Fibroblast of the conjunctiva (primary cell): Measurements from ENCODE around the gene TPI1.
"Not testable (repeated sequence)": the region's sequence is repeated elsewhere in the genome, so short reads cannot be mapped to it uniquely, and the experiment has no call there.

Experiments
- DNase-seq: peaks from one replicate; pipeline ENCODE4 v3.0.0-alpha.2; 2010; ENCODE audit warnings: low read depth

The TPI1 gene

DNA sequence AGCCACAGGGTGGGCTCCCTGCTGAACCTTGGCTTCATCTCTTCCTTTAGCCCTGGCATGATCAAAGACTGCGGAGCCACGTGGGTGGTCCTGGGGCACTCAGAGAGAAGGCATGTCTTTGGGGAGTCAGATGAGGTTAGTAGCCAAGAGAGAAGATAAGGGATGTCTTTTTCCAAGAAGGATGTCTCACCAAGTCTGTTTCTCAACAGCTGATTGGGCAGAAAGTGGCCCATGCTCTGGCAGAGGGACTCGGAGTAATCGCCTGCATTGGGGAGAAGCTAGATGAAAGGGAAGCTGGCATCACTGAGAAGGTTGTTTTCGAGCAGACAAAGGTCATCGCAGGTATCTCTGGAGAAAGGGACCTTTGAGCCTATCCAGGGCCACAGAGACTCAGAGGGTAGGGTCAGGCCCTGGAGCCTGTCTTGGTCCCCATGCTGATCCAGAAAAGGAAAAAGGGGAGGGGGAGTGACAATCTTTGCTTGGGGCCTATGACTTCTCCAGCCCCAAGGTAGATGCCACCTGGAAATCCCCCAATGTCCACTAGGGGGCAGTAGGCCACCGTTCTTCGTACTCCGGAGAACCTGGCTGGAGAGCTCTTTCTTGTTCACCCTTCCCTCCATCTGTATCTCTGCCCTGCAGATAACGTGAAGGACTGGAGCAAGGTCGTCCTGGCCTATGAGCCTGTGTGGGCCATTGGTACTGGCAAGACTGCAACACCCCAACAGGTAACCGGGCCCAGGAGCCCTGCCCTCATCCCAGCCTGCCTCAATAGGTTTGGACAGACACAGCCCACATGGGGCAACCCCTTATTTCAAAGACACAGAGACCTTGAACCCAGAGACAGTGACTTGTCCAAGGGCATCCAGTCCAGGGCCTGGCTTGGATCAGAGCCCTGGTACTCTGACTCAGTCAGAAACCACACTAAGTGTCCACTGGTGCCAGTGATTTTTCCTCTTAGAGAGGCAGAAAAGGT is 2.0 kb downstream of the TPI1 start:
- DNase-seq = no peak

DNA sequence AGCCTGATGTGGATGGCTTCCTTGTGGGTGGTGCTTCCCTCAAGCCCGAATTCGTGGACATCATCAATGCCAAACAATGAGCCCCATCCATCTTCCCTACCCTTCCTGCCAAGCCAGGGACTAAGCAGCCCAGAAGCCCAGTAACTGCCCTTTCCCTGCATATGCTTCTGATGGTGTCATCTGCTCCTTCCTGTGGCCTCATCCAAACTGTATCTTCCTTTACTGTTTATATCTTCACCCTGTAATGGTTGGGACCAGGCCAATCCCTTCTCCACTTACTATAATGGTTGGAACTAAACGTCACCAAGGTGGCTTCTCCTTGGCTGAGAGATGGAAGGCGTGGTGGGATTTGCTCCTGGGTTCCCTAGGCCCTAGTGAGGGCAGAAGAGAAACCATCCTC is 3.0 kb downstream of the TPI1 start:
- not testable (repeated sequence) for DNase-seq

DNA sequence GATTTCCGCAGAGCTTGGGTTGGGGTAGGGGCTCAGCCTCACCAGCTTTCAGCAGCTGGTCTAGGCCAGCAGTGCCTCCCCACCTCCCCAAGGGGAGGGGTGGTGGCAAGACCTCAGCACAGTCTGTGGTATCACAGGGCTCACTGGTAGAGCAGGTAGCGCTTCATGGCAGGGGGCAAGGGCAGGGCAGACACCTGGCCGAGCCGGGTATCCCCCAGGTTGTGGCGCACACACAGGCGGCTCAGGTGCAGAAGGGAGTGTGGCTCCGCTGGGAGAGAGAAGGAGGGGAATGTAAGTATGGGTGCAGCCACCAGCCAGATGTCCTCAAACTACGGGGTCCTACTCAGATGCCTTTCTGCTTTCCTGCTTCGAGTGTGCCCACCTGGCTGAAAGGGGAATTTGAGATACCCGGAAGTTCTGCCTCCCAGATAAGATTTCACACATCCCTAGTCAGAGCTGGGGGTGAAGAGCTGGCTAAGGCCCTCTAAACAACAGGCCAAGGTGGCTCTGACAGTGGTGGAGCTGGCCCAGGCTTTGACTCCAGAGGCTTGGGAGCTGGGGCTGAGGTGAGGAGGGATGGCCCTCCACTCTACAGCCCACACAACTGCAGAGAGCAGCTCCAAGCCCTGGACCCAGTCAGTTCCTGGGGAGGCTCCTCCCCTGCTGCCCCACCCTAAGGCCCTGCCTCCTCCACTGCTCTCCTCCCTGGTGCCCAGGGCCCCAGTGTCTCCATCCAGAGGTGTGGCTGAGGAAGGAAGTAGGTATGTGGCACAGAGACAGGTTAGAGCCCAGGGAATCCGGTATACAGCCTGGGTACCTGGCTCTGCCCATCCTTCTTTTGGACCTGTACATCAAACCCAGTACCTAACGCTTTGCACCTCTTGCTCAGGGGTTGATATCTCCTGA is 4.0 kb downstream of the TPI1 start:
- DNase-seq = no peak

DNA sequence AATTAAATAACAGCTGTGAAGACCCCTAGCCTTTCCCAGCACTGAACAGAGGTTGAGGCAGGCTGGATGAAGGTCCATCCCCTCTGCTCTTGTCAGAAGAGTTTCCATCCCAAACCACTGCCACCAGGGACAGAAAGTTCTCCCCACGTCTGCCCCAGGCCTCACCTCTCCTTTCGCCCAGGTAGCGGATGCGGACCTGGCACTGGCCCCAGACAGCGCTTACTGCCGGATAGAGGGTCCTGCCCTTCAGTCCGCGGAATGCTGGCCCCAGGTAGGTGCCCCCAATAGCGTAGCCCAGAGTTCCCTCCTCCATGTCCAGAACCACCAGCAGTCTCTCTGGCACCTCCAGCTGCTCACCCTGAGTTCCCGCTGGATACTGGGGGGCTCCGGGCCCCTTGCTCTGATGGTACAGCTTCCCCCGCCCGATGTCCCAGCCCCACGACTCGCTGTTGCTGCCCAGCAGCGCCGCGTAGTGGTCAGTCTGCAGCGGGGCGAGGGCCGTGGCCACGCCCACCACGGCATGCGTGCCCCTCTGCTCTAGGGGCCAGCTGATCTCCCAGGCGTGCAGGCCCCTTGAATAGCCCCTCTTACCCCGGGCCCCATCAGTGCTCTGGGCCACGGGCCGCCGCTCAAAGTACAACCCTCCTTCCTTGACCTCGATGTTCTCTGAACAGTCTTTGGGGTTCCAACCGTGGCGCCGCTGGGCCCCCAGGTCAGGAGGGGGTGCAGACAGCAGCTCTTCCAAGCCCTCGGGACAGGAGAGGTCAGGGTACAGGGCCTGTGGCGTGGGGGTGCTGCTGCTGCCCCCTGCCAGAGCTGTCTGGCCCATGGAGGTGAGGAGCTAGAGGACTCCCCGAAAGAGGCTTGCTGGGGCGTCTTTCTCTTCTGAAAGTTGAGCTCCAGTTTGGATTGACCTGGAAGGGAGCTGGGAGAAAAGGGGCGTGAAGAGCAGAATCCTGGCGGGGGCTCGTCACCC is 5.0 kb downstream of the TPI1 start:
- no peak for DNase-seq

DNA sequence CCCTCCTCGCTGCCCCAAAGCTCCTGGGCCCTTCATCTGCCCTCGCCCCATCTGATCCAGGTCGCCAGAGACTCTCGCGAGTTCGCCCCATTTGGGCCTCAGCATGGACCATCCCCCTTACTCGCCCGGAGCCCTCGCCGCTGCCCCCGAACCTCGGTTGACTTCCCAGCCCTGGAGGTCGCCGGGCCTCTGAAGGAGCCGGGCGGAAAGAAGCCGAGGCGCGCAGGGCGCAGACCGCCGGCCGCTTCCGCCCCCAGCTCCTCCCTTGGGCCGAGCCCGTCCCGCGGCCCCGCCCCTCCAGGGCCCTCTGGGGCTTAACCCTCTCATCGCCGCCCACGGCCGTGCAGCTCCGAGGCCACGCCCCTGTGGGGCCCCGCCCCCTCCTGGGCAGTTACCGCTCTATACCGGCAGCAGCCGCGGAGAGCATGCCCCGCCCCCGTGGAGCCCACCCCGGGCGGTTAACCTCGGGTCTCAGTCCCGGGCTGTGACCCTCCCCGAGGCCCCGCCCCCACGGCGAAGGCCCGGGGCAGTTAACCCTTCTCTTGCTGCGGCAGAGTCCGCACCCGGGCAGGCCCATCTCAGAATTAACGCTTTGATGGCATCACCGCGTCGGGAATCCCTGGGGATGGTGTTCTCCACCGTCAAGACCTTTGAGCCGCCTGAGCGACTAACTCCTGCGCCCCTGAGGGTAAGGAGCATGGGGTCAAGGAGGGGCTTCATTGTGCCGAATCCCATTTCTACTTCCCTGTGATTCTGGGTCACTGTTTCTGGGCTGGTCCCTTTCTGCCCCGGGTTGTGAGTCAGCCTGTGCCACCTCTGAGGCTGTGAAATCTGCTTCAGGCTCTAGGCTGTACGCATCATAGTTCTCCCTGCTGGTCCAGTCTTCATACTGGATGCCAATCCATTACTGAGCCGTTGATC is 6.0 kb downstream of the TPI1 start, which contains the start of gene SPSB2:
SPSB2 (minus strand) TSS at position 210 of the 921 bp plus-strand sequence. CDS start 402 bp downstream, outside the sequence.
- DNase-seq = peak; percentile 91

DNA sequence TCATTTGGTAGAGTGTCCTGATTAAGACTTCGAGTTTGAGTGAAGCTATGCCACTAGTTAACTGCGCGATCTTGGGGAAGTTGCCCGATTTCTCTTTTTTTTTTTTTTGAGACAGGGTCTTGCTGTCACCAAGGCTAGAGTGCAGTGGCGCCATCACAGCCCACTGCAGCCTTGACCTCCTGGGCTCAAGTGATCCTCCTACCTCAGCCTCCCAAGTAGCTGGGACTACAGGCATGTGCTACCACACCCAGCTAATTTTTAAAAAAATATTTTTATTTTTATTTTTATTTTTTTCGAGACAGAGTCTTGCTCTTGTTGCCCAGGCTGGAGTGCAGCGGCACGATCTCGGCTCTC is 6.7 kb downstream of the TPI1 start:
- DNase-seq = not testable (repeated sequence)

DNA sequence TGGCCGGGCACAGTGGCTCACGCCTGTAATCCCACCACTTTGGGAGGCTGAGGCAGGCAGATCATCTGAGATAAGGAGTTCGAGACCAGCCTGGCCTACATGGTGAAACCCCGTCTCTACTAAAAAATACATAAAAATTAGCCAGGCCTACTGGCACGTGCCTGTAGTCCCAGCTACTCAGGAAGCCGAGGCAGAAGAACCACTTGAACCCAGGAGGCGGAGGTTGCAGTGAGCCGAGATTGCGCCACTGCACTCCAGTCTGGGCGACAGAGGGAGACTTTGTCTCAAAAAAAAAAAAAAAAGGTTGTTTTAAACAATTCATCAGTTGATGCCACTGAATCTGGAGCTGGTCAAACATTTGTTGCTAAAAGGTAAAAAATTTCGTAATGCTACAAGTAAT is 12.5 kb downstream of the TPI1 start:
- not testable (repeated sequence) for DNase-seq

DNA sequence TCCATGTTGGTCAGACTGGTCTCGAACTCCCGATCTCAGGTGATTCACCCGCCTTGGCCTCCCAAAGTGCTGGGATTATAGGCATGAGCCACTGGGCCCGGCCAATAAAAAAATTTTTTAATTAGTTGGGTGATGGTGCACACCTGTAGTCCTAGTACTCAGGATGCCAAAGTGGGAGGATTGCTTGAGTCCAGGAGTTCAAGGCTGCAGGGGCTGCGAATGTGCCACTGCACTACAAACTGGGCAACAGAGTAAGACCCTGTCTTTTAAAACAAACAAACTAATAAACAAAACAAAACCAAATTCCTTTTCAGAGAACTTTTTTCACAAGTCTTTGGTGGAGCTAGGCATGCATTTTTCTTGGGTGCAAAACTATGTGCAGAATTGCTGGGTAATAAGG is 15.9 kb downstream of the TPI1 start:
- DNase-seq = no peak

DNA sequence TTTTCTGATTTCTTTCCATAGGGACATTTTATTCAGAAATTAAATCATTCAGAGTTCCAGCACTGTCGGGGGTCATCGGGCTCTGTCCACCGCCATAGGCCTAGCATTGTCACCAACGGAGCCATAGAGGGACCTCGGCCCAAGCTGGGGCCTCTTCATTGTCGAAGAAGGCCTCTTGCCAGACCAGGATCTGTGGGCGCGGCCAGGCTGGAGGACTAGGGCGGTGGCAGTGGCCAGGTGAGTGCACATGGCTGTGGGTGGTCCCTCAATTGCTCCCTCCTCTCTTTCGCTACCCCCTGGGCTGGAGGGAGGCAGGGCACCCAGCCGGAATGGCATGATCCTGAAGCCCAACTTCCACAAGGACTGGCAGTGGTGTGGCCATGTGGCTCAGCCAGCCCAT is 16.4 kb downstream of the TPI1 start:
- no peak for DNase-seq

DNA sequence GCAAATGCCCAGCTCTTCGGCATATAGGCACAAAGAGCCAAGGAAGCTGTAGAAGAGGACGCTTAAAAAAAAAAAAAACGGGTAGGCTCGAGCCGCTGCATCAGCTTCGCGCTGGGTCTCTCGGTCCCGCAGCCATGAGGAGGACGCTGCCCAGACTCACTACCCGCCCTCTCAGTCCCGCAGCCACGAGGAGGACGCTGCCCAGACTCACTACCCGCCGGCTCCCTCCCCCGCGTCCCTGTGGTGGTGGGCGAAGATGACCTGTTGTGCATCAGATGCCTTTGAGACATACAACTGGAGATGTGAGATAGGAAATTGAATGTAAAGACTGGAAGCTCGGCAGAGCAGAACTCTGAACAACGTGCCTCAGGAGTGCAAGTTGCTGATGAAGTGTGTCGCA is 17.2 kb downstream of the TPI1 start:
- DNase-seq = no peak

DNA sequence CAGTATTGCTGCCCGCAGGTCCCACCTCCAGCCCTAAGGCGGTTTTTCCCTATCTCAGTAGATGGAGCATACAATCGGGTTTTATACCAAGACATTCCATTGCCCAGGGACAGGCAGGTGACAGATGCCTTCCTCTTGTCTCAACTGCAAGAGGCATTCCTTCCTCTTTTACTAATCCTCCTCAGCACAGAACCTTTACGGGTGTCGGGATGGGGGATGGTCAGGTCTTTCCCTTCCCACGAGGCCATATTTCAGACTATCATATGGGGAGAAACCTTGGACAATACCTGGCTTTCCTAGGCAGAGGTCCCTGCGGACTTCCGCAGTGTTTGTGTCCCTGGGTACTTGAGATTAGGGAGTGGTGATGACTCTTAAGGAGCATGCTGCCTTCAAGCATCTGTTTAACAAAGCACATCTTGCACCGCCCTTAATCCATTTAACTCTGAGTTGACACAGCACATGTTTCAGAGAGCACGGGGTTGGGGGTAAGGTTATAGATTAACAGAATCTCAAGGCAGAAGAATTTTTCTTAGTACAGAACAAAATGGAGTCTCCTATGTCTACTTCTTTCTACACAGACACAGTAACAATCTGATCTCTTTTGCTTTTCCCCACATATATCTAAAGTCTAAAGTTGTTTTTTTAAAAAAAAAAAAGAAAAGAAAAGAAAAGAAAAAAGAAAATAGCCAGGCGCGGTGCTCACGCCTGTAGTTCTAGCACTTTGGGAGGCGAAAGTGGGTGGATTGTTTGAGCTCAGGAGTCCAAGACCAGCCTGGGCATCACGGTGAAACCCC is 19.1 kb downstream of the TPI1 start:
- DNase-seq = not testable (repeated sequence)

DNA sequence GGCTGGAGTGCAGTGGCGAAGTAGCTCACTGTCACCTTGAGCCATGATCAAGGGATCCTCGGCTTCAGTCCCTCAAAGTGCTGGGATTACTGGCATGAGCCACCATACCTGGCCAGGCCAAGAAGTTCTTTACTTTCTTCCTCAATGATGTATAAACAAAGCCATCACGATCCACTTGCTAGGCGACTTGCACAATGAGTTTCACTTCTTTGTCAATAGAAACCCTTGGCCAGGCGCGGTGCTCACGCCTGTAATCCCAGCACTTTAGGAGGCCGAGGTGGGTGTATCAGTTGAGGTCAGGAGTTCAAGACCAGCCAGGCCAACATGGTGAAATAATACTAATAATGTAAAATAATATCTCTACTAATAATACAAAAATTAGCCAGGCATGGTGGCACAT is 20.1 kb downstream of the TPI1 start:
- DNase-seq = no peak

DNA sequence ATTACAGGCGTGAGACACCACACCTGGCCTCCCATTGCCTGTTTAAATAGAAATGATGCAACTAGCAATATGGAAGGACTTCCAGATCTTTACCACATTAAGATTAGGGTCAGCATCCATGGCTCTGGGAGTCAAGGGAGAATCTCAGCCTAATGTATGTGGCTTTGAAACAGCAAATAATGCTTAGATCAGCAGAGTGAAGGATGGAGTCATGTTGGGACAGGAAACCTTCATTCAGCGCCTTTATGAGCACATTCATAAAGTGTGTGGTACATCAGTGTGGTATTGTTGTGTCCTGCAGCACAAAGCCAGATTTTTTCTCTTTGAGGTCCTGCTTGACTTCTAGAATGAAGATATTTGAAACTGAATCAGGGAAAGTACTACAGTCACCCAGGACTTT is 21.0 kb downstream of the TPI1 start:
- DNase-seq = no peak

DNA sequence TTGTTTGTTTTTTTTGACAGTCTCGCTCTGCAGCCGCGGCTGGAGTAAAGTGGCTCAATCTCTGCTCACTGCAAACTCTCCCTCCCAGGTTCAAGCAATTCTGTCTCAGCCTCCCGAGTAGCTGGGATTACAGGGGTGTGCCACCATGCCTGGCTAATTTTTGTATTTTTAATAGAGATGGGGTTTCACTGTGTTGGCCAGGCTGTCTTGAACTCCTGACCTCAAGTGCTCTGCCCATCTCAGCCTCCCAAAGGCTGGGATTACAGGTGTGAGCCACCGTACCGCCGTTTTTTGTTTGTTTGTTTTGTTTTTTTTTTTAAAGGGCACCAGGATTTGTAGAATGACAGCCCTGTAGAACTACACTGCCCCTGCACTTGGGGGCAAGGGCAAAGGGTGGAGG is 21.5 kb downstream of the TPI1 start:
- not testable (repeated sequence) for DNase-seq

DNA sequence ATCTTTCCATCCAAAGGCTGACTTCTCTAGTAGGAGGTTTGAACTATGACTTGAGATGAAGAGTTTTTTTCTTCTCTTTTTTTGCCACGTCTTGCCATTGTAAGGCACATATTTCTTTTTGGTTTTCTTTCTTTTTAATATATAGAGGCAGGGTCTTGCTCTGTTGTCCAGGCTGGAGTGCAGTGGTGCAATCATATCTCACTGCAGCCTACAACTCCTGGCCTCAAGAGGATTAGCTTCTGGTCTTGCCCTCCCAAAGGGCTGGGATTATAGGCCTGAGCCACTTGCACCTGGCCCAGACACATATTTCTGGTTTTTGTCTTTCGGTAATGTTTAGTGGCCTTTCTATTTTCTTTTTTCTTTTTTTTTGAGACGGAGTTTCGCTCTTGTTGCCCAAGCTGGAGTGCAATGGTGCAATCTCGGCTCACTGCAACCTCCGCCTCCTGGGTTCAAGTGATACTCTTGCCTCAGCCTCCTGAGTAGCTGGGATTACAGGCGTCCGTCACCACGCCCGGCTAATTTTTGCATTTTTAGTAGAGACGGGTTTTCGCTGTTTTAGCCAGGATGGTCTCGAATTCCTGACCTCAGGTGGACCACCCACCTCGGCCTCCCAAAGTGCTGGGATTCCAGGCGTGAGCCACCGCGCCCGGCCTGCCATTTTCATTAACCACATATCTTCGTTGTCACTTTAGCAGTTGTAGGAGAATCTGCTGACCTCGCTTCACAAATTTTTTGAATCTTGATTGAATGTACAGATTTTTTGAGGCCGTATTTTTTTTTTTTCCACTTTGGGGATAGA is 22.6 kb downstream of the TPI1 start:
- not testable (repeated sequence) for DNase-seq

DNA sequence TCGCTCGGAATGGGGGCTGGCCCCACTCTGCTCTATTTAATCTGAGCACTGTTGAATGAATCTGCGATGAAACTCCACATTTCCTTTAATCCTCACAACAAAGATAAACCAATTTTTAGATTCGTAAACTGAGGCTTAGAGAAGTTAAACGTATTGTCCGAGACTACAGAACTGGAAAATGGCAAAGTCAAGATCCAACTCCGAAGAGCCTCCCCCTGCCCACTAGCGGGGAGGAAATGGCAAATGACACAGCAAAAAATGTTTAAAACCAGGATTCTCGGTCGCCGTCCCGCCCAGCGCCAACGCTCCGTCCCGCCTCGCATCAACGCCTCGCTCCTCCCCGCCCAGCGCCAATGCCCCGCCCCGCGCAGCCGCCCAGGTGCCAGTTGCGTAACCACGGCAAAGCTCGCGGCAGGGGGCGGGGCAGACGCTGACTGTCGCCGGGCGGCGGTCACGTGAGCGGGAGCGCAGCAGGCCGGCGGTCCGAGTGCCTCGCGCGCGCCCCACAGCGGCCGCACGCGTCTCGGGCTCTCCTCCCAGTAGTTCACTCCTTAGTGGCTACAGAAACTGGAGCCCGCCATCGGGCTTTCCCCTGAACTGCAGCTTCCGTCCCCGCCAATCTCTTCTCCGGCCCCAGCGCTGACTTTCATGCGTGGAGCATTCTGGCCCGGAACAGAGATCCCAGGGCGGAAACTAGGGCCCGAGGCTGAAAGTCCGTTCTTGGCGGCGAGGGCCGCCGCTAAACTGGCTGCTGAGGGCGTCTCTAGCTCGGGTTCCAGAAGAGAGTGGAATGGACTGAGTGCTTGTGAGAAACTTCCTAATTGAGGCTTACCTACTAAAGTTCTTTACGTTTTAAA is 23.7 kb downstream of the TPI1 start:
- peak; percentile 94 for DNase-seq

DNA sequence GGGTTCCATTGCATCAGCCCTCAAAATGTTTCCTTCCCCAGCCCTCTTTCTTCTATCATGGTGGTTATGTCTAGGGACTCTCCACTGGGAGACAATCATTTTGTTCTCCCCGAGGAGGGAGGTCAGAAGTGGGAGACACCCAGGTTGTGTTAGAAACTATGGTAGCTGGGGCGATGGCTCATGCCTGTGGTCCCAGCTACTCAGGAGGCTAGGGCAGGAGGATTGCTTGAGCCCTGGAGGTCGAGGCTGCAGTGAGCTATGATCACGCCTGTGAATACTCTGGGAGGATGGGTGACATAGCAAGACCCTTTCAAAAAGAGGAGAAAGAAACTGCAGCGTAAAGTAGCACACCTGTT is 24.3 kb downstream of the TPI1 start:
- DNase-seq = no peak

DNA sequence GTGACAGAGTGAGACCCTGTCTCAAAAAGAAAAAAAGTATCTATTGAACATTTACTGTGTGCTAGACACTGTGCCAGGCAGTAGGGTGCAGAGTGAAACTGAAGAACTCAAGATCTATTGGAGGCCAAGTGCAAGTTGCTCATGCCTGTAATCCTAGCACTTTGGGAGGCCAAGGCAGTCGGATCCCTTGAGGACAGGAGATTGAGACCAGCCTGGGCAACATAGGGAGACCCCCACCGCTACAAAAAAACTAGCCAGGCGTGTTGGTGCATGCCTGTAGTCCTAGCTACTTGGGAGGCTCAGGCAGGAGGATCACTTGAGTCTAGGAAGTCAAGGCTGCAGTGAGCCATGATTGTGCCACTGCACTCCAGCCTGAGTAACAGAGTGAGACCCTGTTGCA is 25.4 kb downstream of the TPI1 start:
- not testable (repeated sequence) for DNase-seq
